Astrocyte of the hippocampus (primary cell): ENCODE data around the gene PRKCD.

Experiments
- DNase-seq: peaks from one replicate; pipeline ENCODE4 v3.0.0; 2011; ENCODE audit warnings: low read depth, low spot score

The PRKCD gene

GRCh38 chr3:53170325-53171063 lies 9.5 kb downstream of the PRKCD start:
- DNase-seq, result no peak

DNA sequence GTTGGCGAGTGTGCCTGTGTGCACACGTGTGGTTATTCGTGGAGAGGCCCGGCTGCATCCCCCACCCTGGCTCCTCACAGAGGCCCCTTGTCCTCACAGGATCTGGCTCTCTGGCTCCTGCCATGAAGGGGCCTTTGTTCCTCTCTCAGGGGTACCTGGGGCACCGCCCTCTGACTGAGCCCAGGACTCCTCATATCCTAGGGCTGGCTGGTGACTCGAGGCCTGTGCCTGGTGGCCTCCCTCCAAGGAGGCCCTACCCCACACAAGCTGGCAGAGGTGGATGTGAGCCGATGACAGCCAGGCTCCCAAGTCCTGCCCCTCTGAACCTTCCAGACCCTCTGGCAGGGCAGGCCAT lies 10.0 kb downstream of the PRKCD start:
- DNase-seq, result no peak

GRCh38 chr3:53171827-53172505 lies 11.0 kb downstream of the PRKCD start:
- no peak for DNase-seq

DNA sequence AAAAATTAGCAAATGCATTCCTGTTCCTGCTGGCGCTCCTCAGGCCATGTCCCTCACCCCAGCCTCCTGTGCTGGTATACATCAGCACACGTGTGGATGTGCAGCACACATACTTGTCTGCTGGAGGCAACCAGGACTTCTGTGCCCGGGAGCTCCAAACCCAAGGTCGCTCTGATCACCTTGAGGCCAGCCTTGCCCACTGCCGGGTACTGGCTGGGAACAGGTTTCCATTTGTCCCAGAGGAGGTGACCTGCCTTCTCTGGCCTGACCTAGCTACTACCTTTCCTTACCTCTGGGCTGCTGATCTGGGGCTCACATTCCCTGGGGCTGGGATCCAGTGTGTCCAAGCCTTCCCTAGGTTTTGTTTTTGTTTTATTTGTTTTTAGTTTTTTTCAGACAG lies 12.1 kb downstream of the PRKCD start:
- DNase-seq, result no peak

GRCh38 chr3:53174346-53175250 lies 13.6 kb downstream of the PRKCD start:
- no peak for DNase-seq

DNA sequence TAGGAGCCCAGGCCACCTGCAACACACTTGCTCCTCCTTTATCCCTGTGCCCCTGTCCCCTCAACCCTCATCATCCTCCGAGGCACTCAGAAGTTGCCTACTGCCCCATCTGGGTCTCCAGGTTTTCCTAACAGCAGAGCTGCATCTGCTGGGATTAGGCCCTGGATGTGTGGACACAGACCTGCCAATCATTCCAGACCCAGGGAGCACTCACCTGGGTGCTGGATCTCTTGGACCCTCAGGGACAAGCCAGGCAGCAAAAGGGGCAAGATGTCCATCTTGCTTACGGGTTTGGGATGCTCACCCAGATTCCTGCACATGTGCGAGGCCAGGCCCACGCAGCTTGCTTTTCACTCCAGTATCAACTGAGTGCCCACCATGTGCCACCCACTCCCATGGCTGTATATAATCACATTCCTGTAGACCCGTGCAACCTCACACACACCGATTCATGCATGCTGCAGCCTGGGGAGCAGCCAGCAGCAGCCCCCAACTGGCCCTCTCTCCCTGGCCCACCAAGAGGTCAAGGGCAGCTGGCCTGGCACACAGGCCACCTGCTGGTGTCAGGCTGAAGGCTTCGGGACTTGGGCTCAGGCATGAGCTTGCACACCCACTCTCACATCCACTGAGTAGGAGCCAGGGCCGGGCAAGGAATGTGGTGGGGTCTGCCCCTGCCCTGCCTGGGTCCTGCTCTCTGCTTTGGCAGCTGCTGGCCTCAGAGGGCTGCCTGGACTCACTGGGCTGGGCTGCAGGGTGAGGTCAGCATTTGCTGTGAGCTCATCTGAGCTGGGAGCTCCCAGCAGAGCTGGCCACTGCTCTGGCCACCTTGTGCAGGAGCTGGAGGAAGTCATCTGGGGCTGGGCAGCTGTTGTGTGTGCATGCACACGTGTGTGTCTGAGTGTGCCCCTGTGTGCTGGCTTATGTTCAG lies 14.9 kb downstream of the PRKCD start:
- DNase-seq, result no peak

DNA sequence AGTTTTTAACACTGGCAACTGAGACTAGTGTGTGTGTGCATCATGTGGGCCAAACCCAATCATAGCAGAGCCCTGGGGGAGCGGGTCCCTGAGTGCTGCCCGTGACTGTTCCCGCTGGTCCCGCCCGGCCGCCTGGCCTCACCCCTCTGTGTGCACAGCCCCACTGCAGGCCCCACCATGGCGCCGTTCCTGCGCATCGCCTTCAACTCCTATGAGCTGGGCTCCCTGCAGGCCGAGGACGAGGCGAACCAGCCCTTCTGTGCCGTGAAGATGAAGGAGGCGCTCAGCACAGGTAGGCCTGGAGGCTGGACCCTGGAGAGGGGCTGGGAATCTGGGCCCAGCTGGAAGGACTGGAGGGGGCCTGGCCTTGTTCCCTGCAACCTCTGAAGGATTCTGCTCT lies 17.2 kb downstream of the PRKCD start:
- no peak for DNase-seq

- no peak for DNase-seq
Measured at GRCh38 chr3:53179580-53179979, 18.6 kb downstream of the PRKCD start.

GRCh38 chr3:53180305-53181023 lies 19.5 kb downstream of the PRKCD start:
- DNase-seq, result no peak

DNA sequence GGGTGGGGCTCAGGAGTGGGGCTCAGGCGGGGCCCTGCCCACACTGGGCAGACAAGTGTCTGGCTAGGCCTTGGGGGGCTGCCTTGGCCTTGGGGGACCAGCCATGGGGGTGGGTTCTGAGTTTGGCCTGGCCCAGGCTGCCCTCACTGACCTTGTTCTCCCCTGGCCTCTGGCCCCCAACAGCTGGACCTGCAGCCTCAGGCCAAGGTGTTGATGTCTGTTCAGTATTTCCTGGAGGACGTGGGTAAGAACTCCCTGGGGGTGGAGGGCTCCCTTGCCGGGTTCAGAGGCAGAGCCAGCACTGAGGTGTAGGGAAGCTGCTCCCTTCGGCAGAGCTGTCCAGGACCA lies 20.0 kb downstream of the PRKCD start:
- no peak for DNase-seq

DNA sequence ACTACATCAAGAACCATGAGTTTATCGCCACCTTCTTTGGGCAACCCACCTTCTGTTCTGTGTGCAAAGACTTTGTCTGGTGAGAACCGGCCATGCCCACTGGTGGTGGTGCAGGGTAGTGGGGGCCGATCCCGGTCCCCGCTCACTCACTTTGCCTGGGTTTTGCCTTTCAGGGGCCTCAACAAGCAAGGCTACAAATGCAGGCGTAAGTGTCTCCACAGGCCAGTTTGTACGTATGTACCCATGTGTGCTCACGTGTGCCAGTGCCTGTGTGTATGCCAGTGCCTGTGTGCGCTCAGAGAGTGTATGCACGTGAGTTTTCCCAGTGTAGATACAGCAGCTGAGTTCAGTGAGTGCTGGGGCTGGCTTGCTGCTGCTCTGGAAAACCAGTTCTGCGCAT lies 20.5 kb downstream of the PRKCD start:
- no peak for DNase-seq

- no peak for DNase-seq
Measured at GRCh38 chr3:53182764-53183355, 21.9 kb downstream of the PRKCD start.

DNA sequence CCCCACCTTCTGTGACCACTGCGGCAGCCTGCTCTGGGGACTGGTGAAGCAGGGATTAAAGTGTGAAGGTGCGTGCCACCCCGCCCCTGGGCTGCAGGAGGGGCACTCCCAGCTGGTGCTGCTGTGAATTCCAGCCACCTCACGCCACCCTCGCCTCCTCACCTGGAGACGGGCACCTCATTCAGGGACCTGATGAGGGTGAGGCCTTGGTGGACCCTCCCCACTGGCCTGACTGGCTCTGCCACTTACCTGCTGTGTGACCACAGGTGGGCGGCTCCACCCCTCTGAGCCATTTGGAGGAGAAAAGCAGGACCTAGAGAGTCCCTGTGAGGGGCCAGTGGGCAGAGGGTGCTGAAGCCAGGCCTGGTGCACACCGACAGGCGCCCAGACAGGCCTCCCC lies 22.5 kb downstream of the PRKCD start:
- no peak for DNase-seq

DNA sequence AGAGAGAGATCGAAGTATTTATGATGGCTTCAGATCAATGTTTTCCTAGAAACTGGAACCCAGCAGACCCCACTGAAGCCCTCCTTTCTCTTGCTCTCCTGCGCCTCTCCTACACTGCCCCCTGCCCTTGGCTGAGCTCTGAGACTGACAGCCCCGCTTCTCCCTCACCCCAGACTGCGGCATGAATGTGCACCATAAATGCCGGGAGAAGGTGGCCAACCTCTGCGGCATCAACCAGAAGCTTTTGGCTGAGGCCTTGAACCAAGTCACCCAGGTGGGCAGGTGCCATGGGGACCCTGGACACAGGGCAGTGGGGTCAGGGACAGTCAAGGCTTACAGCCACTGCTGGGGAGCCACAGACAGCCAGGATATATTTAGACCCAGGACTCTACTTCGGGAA lies 23.7 kb downstream of the PRKCD start:
- no peak for DNase-seq

DNA sequence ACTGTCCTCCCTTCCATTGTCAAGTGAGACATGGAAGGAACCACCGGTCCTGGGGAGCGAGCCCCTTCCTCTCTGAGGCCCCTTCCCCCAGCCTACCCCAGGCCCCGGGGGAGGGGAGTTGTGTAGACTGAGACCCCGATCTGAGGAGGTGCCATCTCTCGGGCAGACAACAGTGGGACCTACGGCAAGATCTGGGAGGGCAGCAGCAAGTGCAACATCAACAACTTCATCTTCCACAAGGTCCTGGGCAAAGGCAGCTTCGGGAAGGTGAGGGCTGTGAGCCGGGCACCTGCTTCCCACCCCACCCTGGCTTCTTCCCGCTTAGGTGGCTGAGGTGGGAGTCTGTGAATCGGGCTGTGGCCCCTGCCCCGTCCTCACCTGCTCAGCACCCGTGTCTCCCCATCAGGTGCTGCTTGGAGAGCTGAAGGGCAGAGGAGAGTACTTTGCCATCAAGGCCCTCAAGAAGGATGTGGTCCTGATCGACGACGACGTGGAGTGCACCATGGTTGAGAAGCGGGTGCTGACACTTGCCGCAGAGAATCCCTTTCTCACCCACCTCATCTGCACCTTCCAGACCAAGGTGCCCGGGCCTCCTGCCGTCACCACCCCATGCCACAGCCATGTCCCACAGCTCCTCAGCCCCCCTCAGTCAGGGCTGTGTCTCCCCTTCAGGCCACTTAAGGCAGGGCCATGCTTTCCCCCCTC lies 24.9 kb downstream of the PRKCD start:
- DNase-seq, result no peak

- DNase-seq, result no peak
Measured at GRCh38 chr3:53186726-53187125, 25.7 kb downstream of the PRKCD start.

DNA sequence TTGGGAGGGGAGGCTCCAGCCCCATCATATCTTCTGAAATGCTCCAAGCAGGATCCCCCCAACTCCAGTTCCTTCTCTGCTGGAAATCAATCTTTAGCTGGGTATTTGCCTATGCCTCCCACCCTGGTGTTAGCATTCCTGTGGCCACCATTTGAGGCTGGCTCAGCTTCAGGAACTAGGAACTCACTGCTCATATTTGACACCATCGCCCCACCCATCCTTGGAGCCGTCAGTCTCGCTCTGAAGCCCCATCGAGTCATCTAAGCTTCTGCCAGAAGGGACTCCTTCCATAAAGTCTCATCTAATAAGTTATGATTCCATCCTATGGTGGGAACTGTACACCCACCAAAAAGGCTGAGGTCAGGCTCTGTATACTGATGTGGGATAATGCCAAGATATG lies 26.4 kb downstream of the PRKCD start:
- DNase-seq, result peak; percentile 85

DNA sequence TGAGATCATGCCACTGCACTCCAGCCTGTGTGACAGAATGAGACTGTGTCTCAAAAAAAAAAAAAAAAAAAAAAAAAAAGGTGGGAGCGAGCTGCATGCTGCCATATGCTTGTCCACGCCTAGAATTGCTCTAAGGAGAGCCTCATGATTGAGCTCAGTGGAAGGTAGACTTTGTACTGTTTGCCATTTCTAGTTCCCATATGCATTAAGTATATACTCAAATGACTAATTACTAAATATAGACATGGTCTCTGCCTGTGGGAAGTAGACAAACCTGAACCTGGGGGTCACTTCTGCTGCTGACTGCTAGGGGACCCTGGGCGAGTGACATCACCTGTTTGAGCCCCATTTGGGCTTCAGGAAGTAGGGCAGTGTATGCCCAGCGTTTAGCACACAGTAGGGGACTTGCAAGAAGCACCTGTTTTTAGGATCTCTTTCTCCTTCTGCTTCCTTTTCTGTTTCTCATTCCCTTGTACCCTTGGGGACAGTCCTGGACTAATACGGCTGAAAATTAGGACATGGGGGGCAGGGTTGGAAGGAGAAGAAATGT lies 27.2 kb downstream of the PRKCD start:
- no peak for DNase-seq

GRCh38 chr3:53188720-53189119 lies 27.7 kb downstream of the PRKCD start:
- no peak for DNase-seq

DNA sequence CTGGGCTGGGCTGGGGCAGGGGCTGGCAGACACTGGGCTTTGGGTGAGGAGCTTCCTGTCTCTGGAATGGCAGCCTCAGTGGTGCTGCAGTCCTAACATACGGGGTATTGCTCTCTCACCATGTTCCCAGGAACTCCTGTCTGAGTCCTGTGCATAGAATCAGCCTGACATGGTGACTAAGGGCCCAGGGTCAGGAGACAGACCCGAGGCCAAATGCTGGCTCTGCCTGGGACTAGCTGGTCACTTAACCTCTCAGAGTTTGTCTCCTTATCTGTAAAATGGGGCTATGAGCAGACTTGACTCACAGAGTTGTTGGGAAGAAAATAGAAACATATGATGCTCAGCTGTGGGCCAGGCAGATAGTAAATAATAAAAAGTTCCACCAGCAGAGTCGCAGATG lies 28.3 kb downstream of the PRKCD start:
- DNase-seq, result no peak
